Astrocyte (in vitro differentiated cells and primary cell): Measurements from ENCODE around the gene ADAMTS13. TPM values are rescaled to one million over a fixed set of nuclear protein-coding genes. Genes with fewer than 3 reads are reported as not detected.

Source experiments
- DNase-seq: peaks from one replicate; pipeline ENCODE4 v3.0.0-alpha.2; 2010; ENCODE audit warnings: low read depth
- FAIRE-seq: peaks from 2 replicates; lab custom pipeline; 2011; peaks lifted over from hg19 to GRCh38; lab: Jason Lieb, UNC
- H2AFZ ChIP-seq: 2 replicates; pipeline ENCODE4 v1.6.0; 2012; ENCODE audit warnings: low read depth, low read length, inconsistent platforms
- H3K27ac ChIP-seq: 2 replicates; pipeline ENCODE4 v1.5.1; 2011; ENCODE audit warnings: low read depth, low read length, inconsistent platforms
- H3K27me3 ChIP-seq: 2 replicates; pipeline ENCODE4 v1.6.0; 2011; ENCODE audit warnings: low read length, inconsistent platforms; ENCODE audit not compliant: insufficient read depth
- H3K36me3 ChIP-seq: 2 replicates; pipeline ENCODE4 v1.5.1; 2011; ENCODE audit warnings: low read length, inconsistent platforms; ENCODE audit not compliant: insufficient read depth
- H3K4me1 ChIP-seq: 2 replicates; pipeline ENCODE4 v1.5.1; 2011; ENCODE audit warnings: low read length, inconsistent platforms; ENCODE audit not compliant: insufficient read depth
- H3K4me2 ChIP-seq: 2 replicates; pipeline ENCODE4 v1.6.0; 2012; ENCODE audit warnings: low read length, inconsistent platforms
- H3K4me3 ChIP-seq: 2 replicates; pipeline ENCODE4 v1.5.1; 2011; ENCODE audit warnings: low read depth, mild to moderate bottlenecking, low read length, inconsistent platforms; ENCODE audit not compliant: insufficient read depth
- H3K79me2 ChIP-seq: 2 replicates; pipeline ENCODE4 v1.6.0; 2012; ENCODE audit warnings: mild to moderate bottlenecking, low read length, inconsistent platforms; ENCODE audit not compliant: insufficient read depth
- H3K9ac ChIP-seq: 2 replicates; pipeline ENCODE4 v1.6.0; 2012; ENCODE audit warnings: mild to moderate bottlenecking, low read length, inconsistent platforms
- H3K9me3 ChIP-seq: 2 replicates; pipeline ENCODE4 v1.5.1; 2012; ENCODE audit warnings: low read depth, mild to moderate bottlenecking, low read length, inconsistent platforms; ENCODE audit not compliant: insufficient read depth
- H4K20me1 ChIP-seq: 2 replicates; pipeline ENCODE4 v1.6.0; 2012; ENCODE audit warnings: low read length, inconsistent platforms; ENCODE audit not compliant: insufficient read depth
- H3K27ac Mint-ChIP-seq: one replicate; pipeline ENCODE4 v1.8.0; 2021; ENCODE audit warnings: mild to moderate bottlenecking, mixed read lengths; ENCODE audit not compliant: unreplicated experiment
- H3K27me3 Mint-ChIP-seq: one replicate; pipeline ENCODE4 v1.8.0; 2021; ENCODE audit warnings: low read depth, mixed read lengths; ENCODE audit not compliant: unreplicated experiment
- H3K36me3 Mint-ChIP-seq: one replicate; pipeline ENCODE4 v1.8.0; 2021; ENCODE audit warnings: low read depth, mixed read lengths; ENCODE audit not compliant: unreplicated experiment
- H3K4me1 Mint-ChIP-seq: one replicate; pipeline ENCODE4 v1.8.0; 2021; ENCODE audit warnings: low read depth, mixed read lengths; ENCODE audit not compliant: unreplicated experiment
- H3K4me3 Mint-ChIP-seq: one replicate; pipeline ENCODE4 v1.8.0; 2021; ENCODE audit warnings: mild to moderate bottlenecking, moderate library complexity, mixed read lengths; ENCODE audit not compliant: unreplicated experiment
- H3K9me3 Mint-ChIP-seq: one replicate; pipeline ENCODE4 v1.8.0; 2021; ENCODE audit warnings: mild to moderate bottlenecking, mixed read lengths; ENCODE audit not compliant: unreplicated experiment
- CTCF ChIP-seq: IDR thresholded peaks from 2 replicates; pipeline ENCODE4 v1.5.1; 2011; ENCODE audit warnings: low read depth, mild to moderate bottlenecking, inconsistent platforms, low read length, moderate library complexity; ENCODE audit not compliant: insufficient read depth
- EZH2 ChIP-seq: IDR thresholded peaks from 2 replicates; pipeline ENCODE4 v1.6.1; 2012; ENCODE audit warnings: mild to moderate bottlenecking, low read length, inconsistent platforms; ENCODE audit not compliant: insufficient read depth
- total RNA-seq: library from RNA; stranded (reverse); gene quantifications from 2 replicates; pipeline ENCODE4 v1.2.1, GENCODE V29; 2021

ADAMTS13 gene
- total RNA-seq, 1 donor from 2014 or later, result 5.6 TPM

DNA sequence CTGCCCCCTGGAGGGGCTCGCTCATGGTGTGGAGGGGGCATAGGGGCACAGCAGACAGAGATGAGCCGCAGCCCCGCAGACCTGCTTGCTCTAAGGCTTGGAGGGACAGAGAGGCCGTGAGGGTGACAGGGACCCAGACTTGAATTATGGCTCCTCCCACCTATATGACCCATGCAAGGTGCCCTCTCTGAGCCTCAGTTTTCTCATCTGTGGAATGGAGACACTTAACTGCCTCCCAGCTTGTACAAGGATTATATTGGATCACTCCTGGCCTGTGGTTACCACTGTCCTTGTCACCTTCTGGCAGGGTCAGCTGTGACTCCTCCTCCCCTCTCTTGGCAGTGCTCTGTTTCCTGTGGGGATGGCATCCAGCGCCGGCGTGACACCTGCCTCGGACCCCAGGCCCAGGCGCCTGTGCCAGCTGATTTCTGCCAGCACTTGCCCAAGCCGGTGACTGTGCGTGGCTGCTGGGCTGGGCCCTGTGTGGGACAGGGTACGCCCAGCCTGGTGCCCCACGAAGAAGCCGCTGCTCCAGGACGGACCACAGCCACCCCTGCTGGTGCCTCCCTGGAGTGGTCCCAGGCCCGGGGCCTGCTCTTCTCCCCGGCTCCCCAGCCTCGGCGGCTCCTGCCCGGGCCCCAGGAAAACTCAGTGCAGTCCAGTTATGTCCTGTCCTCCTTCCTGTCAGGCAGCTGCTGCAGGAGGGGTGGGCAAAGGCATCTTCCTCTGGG lies 32.9 kb downstream of the ADAMTS13 start:
- DNase-seq, result no peak

DNA sequence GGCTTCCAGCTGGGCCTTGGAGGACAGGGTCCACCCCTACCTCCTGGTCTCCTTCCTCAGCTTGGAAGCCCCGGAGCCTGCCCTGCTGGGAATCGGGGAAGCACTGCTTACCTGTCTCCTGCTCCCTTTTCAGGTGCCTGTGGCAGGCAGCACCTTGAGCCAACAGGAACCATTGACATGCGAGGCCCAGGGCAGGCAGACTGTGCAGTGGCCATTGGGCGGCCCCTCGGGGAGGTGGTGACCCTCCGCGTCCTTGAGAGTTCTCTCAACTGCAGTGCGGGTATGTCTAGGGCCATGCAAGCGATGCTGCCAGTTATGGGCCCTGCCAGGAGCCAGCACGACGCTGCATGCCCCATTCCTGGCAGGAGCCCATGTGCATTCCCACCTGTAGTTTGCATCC lies 33.8 kb downstream of the ADAMTS13 start:
- no peak overlapping the region for H3K4me3 Mint-ChIP-seq
- no peaks in the 10 kb centered on the region for H3K4me1 Mint-ChIP-seq
- Histone ChIP-seq H3K9me3 (no peaks in the 10 kb centered on the region), H3K4me1 (peaks cover 4% of the 10 kb centered on the region), H4K20me1 (peaks cover 4% of the 10 kb centered on the region), H3K36me3 (no peaks in the 10 kb centered on the region), H3K4me2 (no peak overlapping the region), H3K27me3 (peaks cover 6% of the 10 kb centered on the region), H3K79me2 (no peaks in the 10 kb centered on the region), H2AFZ (no peak overlapping the region), H3K27ac (no peak overlapping the region), H3K4me3 (no peak overlapping the region), H3K9ac (no peak overlapping the region)
- peaks cover 9% of the 10 kb centered on the region for H3K27me3 Mint-ChIP-seq
- H3K27ac Mint-ChIP-seq, result no peak overlapping the region
- no peaks in the 10 kb centered on the region for H3K9me3 Mint-ChIP-seq
- TF ChIP-seq EZH2, result no peak
- no peak for TF ChIP-seq CTCF
- FAIRE-seq (no peak), DNase-seq (no peak)
- no peaks in the 10 kb centered on the region for H3K36me3 Mint-ChIP-seq

More for the DNA sequence above, 32.9 kb downstream of the ADAMTS13 start:
- no peak for TF ChIP-seq EZH2
- no peak for TF ChIP-seq CTCF
- Histone ChIP-seq H3K4me2 (no peak overlapping the region), H3K4me3 (no peak overlapping the region), H3K9me3 (no peaks in the 10 kb centered on the region), H2AFZ (no peak overlapping the region), H3K4me1 (peaks cover 4% of the 10 kb centered on the region), H3K79me2 (no peaks in the 10 kb centered on the region), H3K27me3 (peaks cover 6% of the 10 kb centered on the region), H3K36me3 (no peaks in the 10 kb centered on the region), H4K20me1 (no peaks in the 10 kb centered on the region), H3K9ac (no peak overlapping the region), H3K27ac (no peak overlapping the region)
- no peaks in the 10 kb centered on the region for H3K9me3 Mint-ChIP-seq
- H3K4me3 Mint-ChIP-seq, result no peak overlapping the region
- H3K4me1 Mint-ChIP-seq, result no peaks in the 10 kb centered on the region
- FAIRE-seq, result no peak
- no peaks in the 10 kb centered on the region for H3K36me3 Mint-ChIP-seq
- peaks cover 9% of the 10 kb centered on the region for H3K27me3 Mint-ChIP-seq
- H3K27ac Mint-ChIP-seq, result no peak overlapping the region

- H3K79me2 ChIP-seq, result no peaks in the 10 kb centered on the region
- Mint-ChIP-seq H3K4me1 (no peaks in the 10 kb centered on the region), H3K9me3 (no peaks in the 10 kb centered on the region), H3K4me3 (no peak overlapping the region), H3K27ac (no peak overlapping the region), H3K27me3 (peaks cover 9% of the 10 kb centered on the region), H3K36me3 (no peaks in the 10 kb centered on the region)
- H2AFZ ChIP-seq, result no peak overlapping the region
- no peak for TF ChIP-seq CTCF
- no peak for TF ChIP-seq EZH2
- no peak for FAIRE-seq
- no peak for DNase-seq
- H3K4me2 ChIP-seq, result no peak overlapping the region
- peaks cover 6% of the 10 kb centered on the region for H3K27me3 ChIP-seq
- H3K4me3 ChIP-seq, result no peak overlapping the region
- no peaks in the 10 kb centered on the region for H3K36me3 ChIP-seq
- no peak overlapping the region for H3K27ac ChIP-seq
- H3K9ac ChIP-seq, result no peak overlapping the region
- no peaks in the 10 kb centered on the region for H3K9me3 ChIP-seq
- peaks cover 4% of the 10 kb centered on the region for H3K4me1 ChIP-seq
- H4K20me1 ChIP-seq, result peaks cover 9% of the 10 kb centered on the region
Measured at GRCh38 chr9:133456409-133456808, 34.2 kb downstream of the ADAMTS13 start.
